Central memory CD8-positive, alpha-beta T cell (primary cell): ENCODE results near the gene PLD3.
"Not testable (repeated sequence)": the region's sequence is repeated elsewhere in the genome, so short reads cannot be mapped to it uniquely, and the experiment has no call there.

Source experiments
- ATAC-seq: fragments of 150-1000 bp; cut with Tn5 transposase; replicated peaks from 2 replicates; pipeline ENCODE4 v1.10.0; 2022; ENCODE audit warnings: mild to moderate bottlenecking, moderate FRiP score, moderate number of reproducible peaks; ENCODE audit not compliant: poor library complexity, severe bottlenecking; ENCODE audit errors: extremely low read depth
- DNase-seq, 2 donors: peaks; one replicate each; pipeline ENCODE4 v3.0.0; 2021; ENCODE audit warnings: low spot score in 2 of 2
- H3K27ac Mint-ChIP-seq: one replicate; pipeline ENCODE4 v1.8.0; 2022; ENCODE audit warnings: low read depth, mild to moderate bottlenecking, moderate library complexity, mixed read lengths
- H3K27me3 Mint-ChIP-seq: one replicate; pipeline ENCODE4 v1.8.0; 2022; ENCODE audit warnings: mixed read lengths
- H3K36me3 Mint-ChIP-seq: one replicate; pipeline ENCODE4 v1.8.0; 2022; ENCODE audit warnings: mild to moderate bottlenecking, moderate library complexity, mixed read lengths; ENCODE audit not compliant: insufficient read depth
- H3K4me1 Mint-ChIP-seq: one replicate; pipeline ENCODE4 v1.8.0; 2022; ENCODE audit warnings: mixed read lengths
- H3K4me3 Mint-ChIP-seq: one replicate; pipeline ENCODE4 v1.8.0; 2022; ENCODE audit warnings: mild to moderate bottlenecking, moderate library complexity, mixed read lengths
- H3K9me3 Mint-ChIP-seq: one replicate; pipeline ENCODE4 v1.8.0; 2022; ENCODE audit warnings: mixed read lengths

Gene PLD3

GRCh38 chr19:40320558-40320935, 27.9 kb upstream of the PLD3 start:
- Mint-ChIP-seq H3K27ac (no peak overlapping the region), H3K27me3 (no peaks in the 10 kb centered on the region), H3K36me3 (peaks cover 22% of the 10 kb centered on the region), H3K4me1 (no peaks in the 10 kb centered on the region), H3K4me3 (no peak overlapping the region), H3K9me3 (no peaks in the 10 kb centered on the region)
- DNase-seq: no peak
- no peak for ATAC-seq

- Mint-ChIP-seq H3K9me3 (no peaks in the 10 kb centered on the region), H3K27ac (no peak overlapping the region), H3K4me1 (no peaks in the 10 kb centered on the region), H3K36me3 (peaks cover 26% of the 10 kb centered on the region), H3K4me3 (no peak overlapping the region), H3K27me3 (no peaks in the 10 kb centered on the region)
- DNase-seq (no peak), ATAC-seq (no peak)
Observed at GRCh38 chr19:40321076-40321475, 27.4 kb upstream of the PLD3 start.

- H3K4me1 Mint-ChIP-seq: no peaks in the 10 kb centered on the region
- no peak overlapping the region for H3K4me3 Mint-ChIP-seq
- no peaks in the 10 kb centered on the region for H3K27me3 Mint-ChIP-seq
- no peaks in the 10 kb centered on the region for H3K9me3 Mint-ChIP-seq
- no peak for DNase-seq
- no peak for ATAC-seq
- H3K36me3 Mint-ChIP-seq: peaks cover 29% of the 10 kb centered on the region
- peak overlapping the region; percentile 72 for H3K27ac Mint-ChIP-seq
Observed at GRCh38 chr19:40321566-40322270, 26.8 kb upstream of the PLD3 start.

GRCh38 chr19:40322271-40322610, 26.3 kb upstream of the PLD3 start:
- H3K9me3 Mint-ChIP-seq: no peaks in the 10 kb centered on the region
- H3K36me3 Mint-ChIP-seq: peaks cover 33% of the 10 kb centered on the region
- H3K27me3 Mint-ChIP-seq: no peaks in the 10 kb centered on the region
- ATAC-seq: no peak
- H3K4me1 Mint-ChIP-seq: no peaks in the 10 kb centered on the region
- H3K27ac Mint-ChIP-seq: peak overlapping the region; percentile 72
- DNase-seq: no peak
- no peak overlapping the region for H3K4me3 Mint-ChIP-seq

GRCh38 chr19:40322951-40323615, 25.4 kb upstream of the PLD3 start:
- H3K4me1 Mint-ChIP-seq: no peaks in the 10 kb centered on the region
- no peaks in the 10 kb centered on the region for H3K27me3 Mint-ChIP-seq
- H3K36me3 Mint-ChIP-seq: peaks cover 34% of the 10 kb centered on the region
- H3K27ac Mint-ChIP-seq: peak overlapping the region; percentile 72
- H3K4me3 Mint-ChIP-seq: no peak overlapping the region
- H3K9me3 Mint-ChIP-seq: no peaks in the 10 kb centered on the region
- DNase-seq (no peak), ATAC-seq (no peak)

GRCh38 chr19:40323705-40324104, 24.8 kb upstream of the PLD3 start:
- no peaks in the 10 kb centered on the region for H3K27me3 Mint-ChIP-seq
- no peak for ATAC-seq
- no peak overlapping the region for H3K27ac Mint-ChIP-seq
- H3K36me3 Mint-ChIP-seq: peaks cover 36% of the 10 kb centered on the region
- no peaks in the 10 kb centered on the region for H3K9me3 Mint-ChIP-seq
- no peak for DNase-seq
- H3K4me3 Mint-ChIP-seq: no peak overlapping the region
- no peaks in the 10 kb centered on the region for H3K4me1 Mint-ChIP-seq

- DNase-seq: no peak
- no peaks in the 10 kb centered on the region for H3K27me3 Mint-ChIP-seq
- H3K4me3 Mint-ChIP-seq: no peak overlapping the region
- ATAC-seq: no peak
- H3K27ac Mint-ChIP-seq: no peak overlapping the region
- H3K4me1 Mint-ChIP-seq: no peaks in the 10 kb centered on the region
- peaks cover 37% of the 10 kb centered on the region for H3K36me3 Mint-ChIP-seq
- H3K9me3 Mint-ChIP-seq: no peaks in the 10 kb centered on the region
Observed at GRCh38 chr19:40326201-40326600, 22.3 kb upstream of the PLD3 start.

GRCh38 chr19:40331052-40331451, 17.4 kb upstream of the PLD3 start:
- ATAC-seq (peak; percentile 46), DNase-seq (no peak)
- H3K27me3 Mint-ChIP-seq: no peaks in the 10 kb centered on the region
- H3K36me3 Mint-ChIP-seq: peaks cover 37% of the 10 kb centered on the region
- no peak overlapping the region for H3K4me3 Mint-ChIP-seq
- no peaks in the 10 kb centered on the region for H3K4me1 Mint-ChIP-seq
- no peaks in the 10 kb centered on the region for H3K9me3 Mint-ChIP-seq
- H3K27ac Mint-ChIP-seq: no peak overlapping the region

- H3K27ac Mint-ChIP-seq: no peak overlapping the region
- no peak for ATAC-seq
- DNase-seq: no peak
- no peaks in the 10 kb centered on the region for H3K27me3 Mint-ChIP-seq
- peaks cover 32% of the 10 kb centered on the region for H3K36me3 Mint-ChIP-seq
- H3K9me3 Mint-ChIP-seq: no peaks in the 10 kb centered on the region
- no peaks in the 10 kb centered on the region for H3K4me1 Mint-ChIP-seq
- H3K4me3 Mint-ChIP-seq: no peak overlapping the region
Observed at GRCh38 chr19:40332669-40333068, 15.8 kb upstream of the PLD3 start.

- not testable (repeated sequence) for DNase-seq, H3K4me1 Mint-ChIP-seq, H3K27me3 Mint-ChIP-seq, H3K27ac Mint-ChIP-seq, ATAC-seq, H3K4me3 Mint-ChIP-seq, H3K9me3 Mint-ChIP-seq
- peaks cover 30% of the 10 kb centered on the region for H3K36me3 Mint-ChIP-seq
Observed at GRCh38 chr19:40333083-40333482, 15.4 kb upstream of the PLD3 start.

GRCh38 chr19:40335101-40335500, 13.4 kb upstream of the PLD3 start:
- Mint-ChIP-seq H3K27ac (no peak overlapping the region), H3K4me3 (no peak overlapping the region), H3K9me3 (no peaks in the 10 kb centered on the region), H3K4me1 (peaks cover 6% of the 10 kb centered on the region), H3K27me3 (no peaks in the 10 kb centered on the region), H3K36me3 (peaks cover 34% of the 10 kb centered on the region)
- DNase-seq (no peak), ATAC-seq (no peak)

- Mint-ChIP-seq H3K4me1 (peaks cover 6% of the 10 kb centered on the region), H3K4me3 (no peak overlapping the region), H3K36me3 (peaks cover 35% of the 10 kb centered on the region), H3K27me3 (no peaks in the 10 kb centered on the region), H3K27ac (no peak overlapping the region), H3K9me3 (no peaks in the 10 kb centered on the region)
- DNase-seq (no peak), ATAC-seq (no peak)
Observed at GRCh38 chr19:40335855-40336600, 12.5 kb upstream of the PLD3 start.

GRCh38 chr19:40336601-40336900, 11.9 kb upstream of the PLD3 start:
- Mint-ChIP-seq H3K4me3 (no peak overlapping the region), H3K4me1 (peaks cover 6% of the 10 kb centered on the region), H3K36me3 (peaks cover 32% of the 10 kb centered on the region), H3K9me3 (no peaks in the 10 kb centered on the region), H3K27ac (no peak overlapping the region), H3K27me3 (no peaks in the 10 kb centered on the region)
- ATAC-seq (no peak), DNase-seq (no peak)
